AG04450 (cell line): ENCODE results near the gene DOK4. TPM values are rescaled to one million over a fixed set of nuclear protein-coding genes. Genes with fewer than 3 reads are reported as not detected.

Experiments
- CTCF ChIA-PET: fragments of 300-600, 350-600 bp; formaldehyde crosslinking; extraction: SDS; loops from one replicate; lab custom pipeline; 2022; ENCODE audit warnings: antibody characterized with exemption, inconsistent platforms; lab: Charles Lee
- POLR2A ChIA-PET: fragments of 350-600 bp; formaldehyde crosslinking; extraction: SDS; loops from one replicate; lab custom pipeline; 2021; ENCODE audit warnings: antibody characterized with exemption, inconsistent platforms; lab: Yijun Ruan, JAX
- DNase-seq: peaks from one replicate; pipeline ENCODE4 v3.0.0-alpha.2; 2011; ENCODE audit warnings: low read depth, low spot score
- H3K27ac ChIP-seq: one replicate; pipeline ENCODE4 v1.5.1; 2012; ENCODE audit warnings: low read depth, low read length, control low read depth
- H3K27me3 ChIP-seq: one replicate; pipeline ENCODE4 v1.6.0; 2012; ENCODE audit warnings: low read length; ENCODE audit not compliant: control insufficient read depth, insufficient read depth
- H3K4me3 ChIP-seq: 2 replicates; pipeline ENCODE4 v1.5.1; 2011; ENCODE audit warnings: mild to moderate bottlenecking, low read depth, low read length, control low read depth
- H3K9me3 ChIP-seq: 2 replicates; pipeline ENCODE4 v1.5.1; 2012; ENCODE audit warnings: low read length; ENCODE audit not compliant: control insufficient read depth, insufficient read depth
- polyA plus RNA-seq: library from polyadenylated mRNA; depleted of rRNA; stranded (reverse); fragments of >200 nt; gene quantifications from 2 replicates; pipeline ENCODE4 v1.2.3, GENCODE V29; 2011
- TF ChIP-seq, protein P1 (sequence below): IDR thresholded peaks from 2 replicates; pipeline ENCODE4 v1.5.1; 2011; ENCODE audit warnings: low read depth, low read length, control low read depth, inconsistent platforms

The DOK4 gene
- polyA plus RNA-seq, 1 experiment = 12.5 TPM

DNA sequence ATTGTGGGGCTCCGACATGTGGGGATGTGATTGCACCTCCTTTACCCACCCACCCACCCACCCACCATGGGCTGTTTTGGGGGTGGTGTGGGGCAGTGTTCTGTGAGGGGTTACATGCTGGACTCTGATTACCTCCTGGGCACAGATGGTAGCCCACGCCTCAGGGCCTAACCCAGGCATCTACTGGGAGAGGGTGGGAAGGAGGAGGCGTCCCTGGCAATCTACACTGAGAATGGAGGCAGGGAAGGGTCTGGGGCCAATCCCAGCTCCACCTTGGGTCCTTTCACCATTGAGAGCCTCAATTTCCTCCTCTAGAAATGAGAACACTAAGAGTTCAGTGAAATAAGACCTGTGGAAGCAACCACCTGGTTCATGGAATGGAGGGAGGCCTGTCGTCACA lies 11.7 kb upstream of the DOK4 start:
- H3K4me3 ChIP-seq = no peak overlapping the region
- ChIA-PET POLR2A (no interaction called here), CTCF (no interaction called here)
- no peaks in the 10 kb centered on the region; the same call in 1 of the 2 replicates for H3K9me3 ChIP-seq
- DNase-seq = no peak
- peaks cover 54% of the 10 kb centered on the region for H3K27me3 ChIP-seq
- TF ChIP-seq, protein P1, sequence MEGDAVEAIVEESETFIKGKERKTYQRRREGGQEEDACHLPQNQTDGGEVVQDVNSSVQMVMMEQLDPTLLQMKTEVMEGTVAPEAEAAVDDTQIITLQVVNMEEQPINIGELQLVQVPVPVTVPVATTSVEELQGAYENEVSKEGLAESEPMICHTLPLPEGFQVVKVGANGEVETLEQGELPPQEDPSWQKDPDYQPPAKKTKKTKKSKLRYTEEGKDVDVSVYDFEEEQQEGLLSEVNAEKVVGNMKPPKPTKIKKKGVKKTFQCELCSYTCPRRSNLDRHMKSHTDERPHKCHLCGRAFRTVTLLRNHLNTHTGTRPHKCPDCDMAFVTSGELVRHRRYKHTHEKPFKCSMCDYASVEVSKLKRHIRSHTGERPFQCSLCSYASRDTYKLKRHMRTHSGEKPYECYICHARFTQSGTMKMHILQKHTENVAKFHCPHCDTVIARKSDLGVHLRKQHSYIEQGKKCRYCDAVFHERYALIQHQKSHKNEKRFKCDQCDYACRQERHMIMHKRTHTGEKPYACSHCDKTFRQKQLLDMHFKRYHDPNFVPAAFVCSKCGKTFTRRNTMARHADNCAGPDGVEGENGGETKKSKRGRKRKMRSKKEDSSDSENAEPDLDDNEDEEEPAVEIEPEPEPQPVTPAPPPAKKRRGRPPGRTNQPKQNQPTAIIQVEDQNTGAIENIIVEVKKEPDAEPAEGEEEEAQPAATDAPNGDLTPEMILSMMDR = no peak
- H3K27ac ChIP-seq = no peak overlapping the region

DNA sequence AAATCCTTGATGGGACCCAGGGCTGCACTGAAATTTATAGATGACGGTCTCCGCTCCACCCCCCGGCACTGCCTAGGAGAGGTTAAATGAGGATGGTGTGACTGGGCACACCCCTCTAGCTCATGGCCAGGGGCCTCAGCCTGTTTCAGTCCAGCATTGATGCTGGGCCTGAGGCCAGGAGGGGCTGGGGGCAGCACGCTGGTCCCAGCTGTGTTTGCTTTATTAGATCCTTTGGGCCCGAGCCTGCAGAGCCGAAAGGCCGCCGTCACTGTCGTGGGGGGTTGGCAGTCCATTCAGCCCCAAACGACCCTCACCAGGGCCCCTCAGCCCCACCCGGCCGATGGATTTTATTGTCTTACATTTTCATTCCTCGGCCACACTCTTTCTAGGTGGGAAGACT lies 10.8 kb upstream of the DOK4 start:
- Histone ChIP-seq H3K27me3 (peaks cover 47% of the 10 kb centered on the region), H3K4me3 (no peak overlapping the region), H3K9me3 (no peaks in the 10 kb centered on the region; the same call in 1 of the 2 replicates), H3K27ac (no peak overlapping the region)
- DNase-seq = no peak
- TF ChIP-seq, protein P1 = no peak
- CTCF ChIA-PET = no interaction called here
- POLR2A ChIA-PET = interaction anchor here (0.6 kb wide), 1 partner anchor 24 kb away, joined by 6 read pairs; no protein-coding TSS in a partner anchor

GRCh38 chr16:57493767-57494166 lies 7.5 kb upstream of the DOK4 start:
- Histone ChIP-seq H3K4me3 (no peak overlapping the region), H3K9me3 (peaks cover 4% of the 10 kb centered on the region), H3K27ac (no peak overlapping the region), H3K27me3 (peaks cover 41% of the 10 kb centered on the region)
- POLR2A ChIA-PET = no interaction called here
- TF ChIP-seq, protein P1 = no peak
- DNase-seq = no peak
- CTCF ChIA-PET = no interaction called here

GRCh38 chr16:57489229-57489628 lies 2.9 kb upstream of the DOK4 start:
- Histone ChIP-seq H3K27me3 (peaks cover 14% of the 10 kb centered on the region), H3K27ac (no peak overlapping the region), H3K9me3 (peaks cover 4% of the 10 kb centered on the region; the same call in 1 of the 2 replicates), H3K4me3 (no peak overlapping the region)
- ChIA-PET POLR2A (no interaction called here), CTCF (interaction anchor here (1.4 kb wide), 1 partner anchor 27 kb away, joined by 5 read pairs; the partner anchor contains the start of gene POLR2C)
- TF ChIP-seq, protein P1 = no peak
- no peak for DNase-seq

- peaks cover 4% of the 10 kb centered on the region; the same call in 1 of the 2 replicates for H3K9me3 ChIP-seq
- CTCF ChIA-PET = interaction anchor here (0.9 to 1.5 kb wide), 6 partner anchors 25 to 186 kb away, joined by 3 to 6 read pairs (median 4); partner anchors contain the start of gene POLR2C
- TF ChIP-seq, protein P1 = no peak
- no peak for DNase-seq
- H3K27me3 ChIP-seq = peaks cover 7% of the 10 kb centered on the region
- POLR2A ChIA-PET = no interaction called here
- H3K4me3 ChIP-seq = peak overlapping the region; percentile 53
- no peak overlapping the region for H3K27ac ChIP-seq
Observed at GRCh38 chr16:57486858-57487834, 853 bp upstream of the DOK4 start.
